ENCODE results near the gene RXRA.

The RXRA gene

GRCh38 chr9:134368571-134368970 lies 42.3 kb downstream of the RXRA start:
- no peak for TF ChIP-seq CTCF (IDR thresholded peaks at IDR 0.05; ENCODE audit: low read depth, low read length)
- H3K4me3 ChIP-seq (replicated peaks in 1 of 2; ENCODE audit: low read depth in 2 of 2, low read length in 2 of 2), result no peak overlapping the region
- no peak for DNase-seq (ENCODE audit: low read depth in 2 of 2)

GRCh38 chr9:134369416-134370212 lies 43.4 kb downstream of the RXRA start:
- H3K4me3 ChIP-seq (replicated peaks in 1 of 2; ENCODE audit: low read depth in 2 of 2, low read length in 2 of 2), result no peak overlapping the region
- DNase-seq (ENCODE audit: low read depth in 2 of 2), result no peak
- no peak for TF ChIP-seq CTCF (IDR thresholded peaks at IDR 0.05; ENCODE audit: low read depth, low read length)

- no peak overlapping the region for H3K4me3 ChIP-seq (replicated peaks in 1 of 2; ENCODE audit: low read depth in 2 of 2, low read length in 2 of 2)
- TF ChIP-seq CTCF (IDR thresholded peaks at IDR 0.05; ENCODE audit: low read depth, low read length), result no peak
- DNase-seq (ENCODE audit: low read depth in 2 of 2), result no peak
These were observed 43.9 kb downstream of the RXRA start for GRCh38 chr9:134370213-134370492.

GRCh38 chr9:134370638-134371037 lies 44.4 kb downstream of the RXRA start:
- H3K4me3 ChIP-seq (replicated peaks in 1 of 2; ENCODE audit: low read depth in 2 of 2, low read length in 2 of 2), result no peak overlapping the region
- DNase-seq (ENCODE audit: low read depth in 2 of 2), result no peak
- TF ChIP-seq CTCF (IDR thresholded peaks at IDR 0.05; ENCODE audit: low read depth, low read length), result no peak

GRCh38 chr9:134371731-134372130 lies 45.5 kb downstream of the RXRA start:
- no peak overlapping the region for H3K4me3 ChIP-seq (replicated peaks in 1 of 2; ENCODE audit: low read depth in 2 of 2, low read length in 2 of 2)
- no peak for TF ChIP-seq CTCF (IDR thresholded peaks at IDR 0.05; ENCODE audit: low read depth, low read length)
- no peak for DNase-seq (ENCODE audit: low read depth in 2 of 2)

- H3K4me3 ChIP-seq (replicated peaks in 1 of 2; ENCODE audit: low read depth in 2 of 2, low read length in 2 of 2), result no peak overlapping the region
- no peak for TF ChIP-seq CTCF (IDR thresholded peaks at IDR 0.05; ENCODE audit: low read depth, low read length)
- DNase-seq (ENCODE audit: low read depth in 2 of 2), result peak in 1 of 2 donors; percentile 27
These were observed 46.5 kb downstream of the RXRA start for GRCh38 chr9:134372581-134373267.

Measured in cardiac fibroblast (primary cell).